DND-41 (cell line): ENCODE data around the gene NPBWR2.
"Not testable (repeated sequence)": the region's sequence is repeated elsewhere in the genome, so short reads cannot be mapped to it uniquely, and the experiment has no call there.

ENCODE experiments used
- ATAC-seq: fragments of 200-7000 bp; cut with Tn5 transposase; 3 replicates; pipeline ENCODE4 v1.9.1; 2021; ENCODE audit warnings: low read depth; ENCODE audit not compliant: insufficient read depth
- DNase-seq: peaks from one replicate; pipeline ENCODE4 v3.0.0-alpha.2; 2020
- H2AFZ ChIP-seq: 2 replicates; pipeline ENCODE4 v1.6.0; 2012; ENCODE audit warnings: low read depth, low read length
- H3K27ac ChIP-seq: 2 replicates; pipeline ENCODE4 v1.5.1; 2012; ENCODE audit warnings: low read length, inconsistent platforms
- H3K27me3 ChIP-seq: fragments of 200-600 bp; sonication (generic); 2 replicates; pipeline ENCODE4 v1.6.0; 2012; ENCODE audit warnings: low read length, mild to moderate bottlenecking, inconsistent platforms; ENCODE audit not compliant: insufficient read depth, poor library complexity
- H3K36me3 ChIP-seq: 2 replicates; pipeline ENCODE4 v1.5.1; 2012; ENCODE audit warnings: low read length, inconsistent platforms; ENCODE audit not compliant: insufficient read depth
- H3K4me1 ChIP-seq: 2 replicates; pipeline ENCODE4 v1.5.1; 2012; ENCODE audit warnings: mild to moderate bottlenecking, low read length; ENCODE audit not compliant: insufficient read depth
- H3K4me2 ChIP-seq: 2 replicates; pipeline ENCODE4 v1.6.0; 2012; ENCODE audit warnings: mild to moderate bottlenecking, moderate library complexity, low read length, inconsistent platforms; ENCODE audit not compliant: insufficient read depth
- H3K4me3 ChIP-seq, 2 experiments: fragments of 200-600 bp in 1 of 2; shearing (Covaris generic) in 1 of 2; 2 replicates each; pipeline ENCODE4 v1.5.1; 2012 to 2016; ENCODE audit warnings: inconsistent platforms in 2 of 2, low read length in 2 of 2, mild to moderate bottlenecking in 2 of 2, low read depth in 1 of 2, moderate library complexity in 1 of 2
- H3K79me2 ChIP-seq: 2 replicates; pipeline ENCODE4 v1.6.0; 2012; ENCODE audit warnings: low read length, inconsistent platforms; ENCODE audit not compliant: insufficient read depth
- H3K9ac ChIP-seq: 2 replicates; pipeline ENCODE4 v1.6.0; 2012; ENCODE audit warnings: low read depth, mild to moderate bottlenecking, inconsistent platforms, low read length, moderate library complexity
- H3K9me3 ChIP-seq: 2 replicates; pipeline ENCODE4 v1.5.1; 2012; ENCODE audit warnings: low read length, moderate library complexity, mild to moderate bottlenecking, inconsistent platforms; ENCODE audit not compliant: insufficient read depth, severe bottlenecking
- H4K20me1 ChIP-seq: 2 replicates; pipeline ENCODE4 v1.6.0; 2012; ENCODE audit warnings: low read length; ENCODE audit not compliant: insufficient read depth
- CTCF ChIP-seq: IDR thresholded peaks from 2 replicates; pipeline ENCODE4 v1.5.1; 2012; ENCODE audit warnings: borderline replicate concordance, low read length, moderate library complexity, mild to moderate bottlenecking; ENCODE audit not compliant: poor library complexity, severe bottlenecking; ENCODE audit errors: extremely low read depth
- EZH2 ChIP-seq: IDR thresholded peaks from 3 replicates; pipeline ENCODE4 v1.6.1; 2012; ENCODE audit warnings: borderline replicate concordance, low read depth, mild to moderate bottlenecking, moderate library complexity, low read length, inconsistent platforms; ENCODE audit not compliant: severe bottlenecking

The NPBWR2 gene

GRCh38 chr20:64091770-64092169 lies 15.6 kb downstream of the NPBWR2 start:
- Histone ChIP-seq H4K20me1 (peaks cover 19% of the 10 kb centered on the region), H3K9me3 (peaks cover 4% of the 10 kb centered on the region), H3K27me3 (peaks cover 5% of the 10 kb centered on the region), H3K4me1 (no peaks in the 10 kb centered on the region), H3K27ac (no peak overlapping the region), H3K4me2 (no peak overlapping the region), H3K4me3 (no peak overlapping the region), H2AFZ (no peak overlapping the region), H3K36me3 (no peaks in the 10 kb centered on the region), H3K9ac (no peak overlapping the region), H3K79me2 (no peaks in the 10 kb centered on the region)
- DNase-seq (no peak), ATAC-seq (peak; percentile 32)
- TF ChIP-seq CTCF = no peak
- no peak for TF ChIP-seq EZH2

- Histone ChIP-seq H3K9ac (no peak overlapping the region), H4K20me1 (peaks cover 19% of the 10 kb centered on the region), H3K9me3 (peaks cover 4% of the 10 kb centered on the region), H3K4me2 (no peak overlapping the region), H3K36me3 (no peaks in the 10 kb centered on the region), H3K79me2 (no peaks in the 10 kb centered on the region), H3K27ac (no peak overlapping the region), H3K4me3 (no peak overlapping the region), H3K4me1 (no peaks in the 10 kb centered on the region), H3K27me3 (peaks cover 5% of the 10 kb centered on the region), H2AFZ (no peak overlapping the region)
- DNase-seq (no peak), ATAC-seq (no peak)
- TF ChIP-seq CTCF = no peak
- no peak for TF ChIP-seq EZH2
Observed at GRCh38 chr20:64091340-64091739, 16.0 kb downstream of the NPBWR2 start.

- no peak for TF ChIP-seq EZH2
- TF ChIP-seq CTCF = no peak
- Histone ChIP-seq H3K9me3 (peaks cover 4% of the 10 kb centered on the region), H3K4me1 (no peaks in the 10 kb centered on the region), H3K4me3 (no peak overlapping the region), H3K36me3 (no peaks in the 10 kb centered on the region), H3K9ac (no peak overlapping the region), H3K27ac (no peak overlapping the region), H3K79me2 (no peaks in the 10 kb centered on the region), H3K27me3 (peaks cover 11% of the 10 kb centered on the region), H3K4me2 (no peak overlapping the region), H4K20me1 (peaks cover 19% of the 10 kb centered on the region), H2AFZ (no peak overlapping the region)
- ATAC-seq (no peak), DNase-seq (no peak)
Observed at GRCh38 chr20:64090165-64090564, 17.2 kb downstream of the NPBWR2 start.

- H3K36me3 ChIP-seq, H3K4me3 ChIP-seq, H3K27ac ChIP-seq, H3K9ac ChIP-seq, ATAC-seq, H3K9me3 ChIP-seq, H3K4me2 ChIP-seq, DNase-seq, H3K79me2 ChIP-seq, H2AFZ ChIP-seq: not testable (repeated sequence)
- Histone ChIP-seq H4K20me1 (peaks cover 19% of the 10 kb centered on the region), H3K27me3 (peaks cover 27% of the 10 kb centered on the region), H3K4me1 (peaks cover 12% of the 10 kb centered on the region)
Observed at GRCh38 chr20:64088586-64088985, 18.8 kb downstream of the NPBWR2 start.

DNA sequence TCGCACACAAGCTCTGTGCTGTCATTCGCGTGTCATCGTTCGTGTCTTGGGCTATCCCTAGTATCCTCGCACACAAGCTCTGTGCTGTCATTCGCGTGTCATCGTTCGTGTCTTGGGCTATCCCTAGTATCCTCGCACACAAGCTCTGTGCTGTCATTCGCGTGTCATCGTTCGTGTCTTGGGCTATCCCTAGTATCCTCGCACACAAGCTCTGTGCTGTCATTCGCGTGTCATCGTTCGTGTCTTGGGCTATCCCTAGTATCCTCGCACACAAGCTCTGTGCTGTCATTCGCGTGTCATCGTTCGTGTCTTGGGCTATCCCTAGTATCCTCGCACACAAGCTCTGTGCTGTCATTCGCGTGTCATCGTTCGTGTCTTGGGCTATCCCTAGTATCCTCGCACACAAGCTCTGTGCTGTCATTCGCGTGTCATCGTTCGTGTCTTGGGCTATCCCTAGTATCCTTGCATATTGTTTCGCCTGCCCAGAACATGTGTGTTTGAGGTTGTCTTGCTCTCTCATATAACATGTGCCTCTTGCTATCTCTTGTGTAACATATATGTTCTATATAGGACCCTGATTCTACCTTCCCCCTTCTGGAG lies 20.0 kb downstream of the NPBWR2 start:
- H2AFZ ChIP-seq, H3K79me2 ChIP-seq, H3K9ac ChIP-seq, H3K9me3 ChIP-seq, H3K4me2 ChIP-seq, H3K27ac ChIP-seq, H3K36me3 ChIP-seq, H3K4me3 ChIP-seq, DNase-seq, ATAC-seq: not testable (repeated sequence)
- peaks cover 18% of the 10 kb centered on the region for H4K20me1 ChIP-seq
- H3K27me3 ChIP-seq = peaks cover 36% of the 10 kb centered on the region
- peaks cover 21% of the 10 kb centered on the region for H3K4me1 ChIP-seq
